Choroid plexus epithelial cell (primary cell): ENCODE data around the gene ADPRH.
"Not testable (repeated sequence)": the region's sequence is repeated elsewhere in the genome, so short reads cannot be mapped to it uniquely, and the experiment has no call there.

ENCODE experiments used
- DNase-seq: peaks from one replicate; pipeline ENCODE4 v3.0.0-alpha.2; 2010; ENCODE audit warnings: low read depth
- H3K4me3 ChIP-seq: 2 replicates; pipeline ENCODE4 v1.5.1; 2011; ENCODE audit warnings: low read depth, mild to moderate bottlenecking, control low read depth, low read length, moderate library complexity
- TF ChIP-seq, protein P1 (sequence below): conservative IDR thresholded peaks from 2 replicates; pipeline ENCODE4 v1.5.1; 2011; ENCODE audit warnings: low read depth, mild to moderate bottlenecking, control low read depth, inconsistent platforms, low read length, moderate library complexity

The ADPRH gene

DNA sequence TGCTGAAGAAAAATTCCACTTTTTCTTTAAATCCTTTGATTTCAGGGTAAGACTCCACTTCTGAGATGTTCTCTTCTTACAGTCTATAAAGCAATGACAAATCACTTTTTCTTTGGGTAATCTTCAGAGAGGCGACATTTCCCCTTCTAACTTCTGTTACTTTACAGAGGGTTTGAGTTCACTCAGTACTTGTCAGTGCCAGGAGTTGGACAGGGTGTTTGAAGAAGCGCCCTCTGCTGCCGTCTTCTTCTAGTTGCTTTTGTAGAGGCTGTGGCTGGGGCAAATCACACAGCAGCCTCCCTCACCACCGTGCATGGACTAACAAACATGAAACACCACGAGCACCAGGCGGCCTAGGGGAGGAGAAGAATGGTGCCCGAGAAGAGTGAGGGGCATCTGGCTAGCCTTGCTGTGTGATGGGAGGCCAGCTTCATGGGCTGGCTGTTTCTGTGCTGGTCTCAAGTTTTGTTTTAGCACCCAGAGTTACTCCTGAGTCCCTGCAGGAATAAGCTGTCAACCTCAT is 19.8 kb upstream of the ADPRH start, which contains the start of gene CD80:
Gene CD80, minus strand, starts transcription at position 174 of the 523 bp plus-strand sequence. CDS start 1,886 bp downstream, outside the sequence.
- peak; percentile 74 for DNase-seq
- H3K4me3 ChIP-seq, result no peak within 1 kb of the TSS
- TF ChIP-seq, protein P1, sequence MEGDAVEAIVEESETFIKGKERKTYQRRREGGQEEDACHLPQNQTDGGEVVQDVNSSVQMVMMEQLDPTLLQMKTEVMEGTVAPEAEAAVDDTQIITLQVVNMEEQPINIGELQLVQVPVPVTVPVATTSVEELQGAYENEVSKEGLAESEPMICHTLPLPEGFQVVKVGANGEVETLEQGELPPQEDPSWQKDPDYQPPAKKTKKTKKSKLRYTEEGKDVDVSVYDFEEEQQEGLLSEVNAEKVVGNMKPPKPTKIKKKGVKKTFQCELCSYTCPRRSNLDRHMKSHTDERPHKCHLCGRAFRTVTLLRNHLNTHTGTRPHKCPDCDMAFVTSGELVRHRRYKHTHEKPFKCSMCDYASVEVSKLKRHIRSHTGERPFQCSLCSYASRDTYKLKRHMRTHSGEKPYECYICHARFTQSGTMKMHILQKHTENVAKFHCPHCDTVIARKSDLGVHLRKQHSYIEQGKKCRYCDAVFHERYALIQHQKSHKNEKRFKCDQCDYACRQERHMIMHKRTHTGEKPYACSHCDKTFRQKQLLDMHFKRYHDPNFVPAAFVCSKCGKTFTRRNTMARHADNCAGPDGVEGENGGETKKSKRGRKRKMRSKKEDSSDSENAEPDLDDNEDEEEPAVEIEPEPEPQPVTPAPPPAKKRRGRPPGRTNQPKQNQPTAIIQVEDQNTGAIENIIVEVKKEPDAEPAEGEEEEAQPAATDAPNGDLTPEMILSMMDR, result peak; percentile 69

DNA sequence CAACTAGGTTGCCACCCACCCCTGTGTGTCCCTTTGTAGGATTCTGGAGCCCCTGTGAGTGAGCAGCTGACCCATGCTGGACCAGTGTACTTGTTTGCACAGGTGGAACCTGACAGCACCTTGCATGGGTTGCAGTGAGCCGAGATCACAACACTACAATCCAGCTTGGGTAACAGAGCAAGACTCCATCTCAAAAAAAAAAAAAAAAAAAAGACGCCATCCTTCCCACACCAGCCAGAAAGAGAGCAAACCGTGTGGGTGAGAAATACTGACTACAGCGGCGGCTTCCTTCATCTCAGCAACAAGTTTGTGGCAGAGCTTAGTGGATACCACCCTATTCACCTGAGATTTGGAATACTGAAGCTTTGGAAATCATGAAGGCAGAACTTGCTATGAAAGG is 19.1 kb upstream of the ADPRH start:
- TF ChIP-seq, protein P1, result no peak
- DNase-seq, result no peak
- H3K4me3 ChIP-seq, result no peak overlapping the region

DNA sequence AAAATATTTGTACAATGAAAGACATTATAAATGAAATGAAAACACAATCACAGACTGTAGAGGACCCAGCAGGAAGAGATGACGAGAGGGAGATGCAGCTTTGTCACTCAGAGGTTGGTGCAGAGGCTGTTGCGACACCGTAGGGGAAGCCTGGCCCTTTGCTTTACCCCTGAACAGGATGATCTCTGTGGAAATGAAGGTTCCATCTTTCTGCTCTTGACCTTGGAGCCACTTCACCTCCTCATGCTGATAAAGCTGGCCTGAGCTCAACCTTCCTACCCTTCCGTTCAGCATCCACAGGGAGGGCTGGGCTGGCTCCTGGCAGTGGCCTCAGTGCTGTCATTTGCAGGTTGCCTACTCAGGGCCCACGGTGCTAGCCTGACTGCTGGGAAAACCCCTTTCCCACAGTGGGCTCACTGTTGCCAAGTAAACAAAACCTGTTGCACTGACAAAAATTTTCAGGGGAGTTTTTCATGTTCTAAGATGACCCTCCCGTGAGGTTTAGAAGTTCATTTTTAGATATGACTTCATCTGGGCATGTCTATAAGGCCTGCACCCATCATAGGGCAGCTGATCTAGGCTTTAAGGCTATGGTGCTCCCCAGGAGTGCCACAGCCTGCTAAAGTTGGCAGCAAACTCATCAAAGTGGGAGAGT is 16.9 kb upstream of the ADPRH start:
- TF ChIP-seq, protein P1, result no peak
- DNase-seq, result no peak
- H3K4me3 ChIP-seq, result no peak overlapping the region

DNA sequence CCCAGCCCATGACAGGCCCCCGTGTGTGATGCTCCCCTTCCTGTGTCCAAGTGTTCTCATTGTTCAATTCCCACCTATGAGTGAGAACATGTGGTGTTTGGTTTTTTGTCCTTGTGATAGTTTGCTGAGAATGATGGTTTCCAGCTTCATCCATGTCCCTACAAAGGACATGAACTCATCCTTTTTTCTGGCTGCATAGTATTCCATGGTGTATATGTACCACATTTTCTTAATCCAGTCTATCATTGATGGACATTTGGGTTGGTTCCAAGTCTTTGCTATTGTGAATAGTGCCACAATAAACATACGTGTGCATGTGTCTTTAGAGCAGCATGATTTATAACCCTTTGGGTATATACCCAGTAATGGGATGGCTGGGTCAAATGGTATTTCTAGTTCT is 16.0 kb upstream of the ADPRH start:
- not testable (repeated sequence) for DNase-seq, H3K4me3 ChIP-seq

DNA sequence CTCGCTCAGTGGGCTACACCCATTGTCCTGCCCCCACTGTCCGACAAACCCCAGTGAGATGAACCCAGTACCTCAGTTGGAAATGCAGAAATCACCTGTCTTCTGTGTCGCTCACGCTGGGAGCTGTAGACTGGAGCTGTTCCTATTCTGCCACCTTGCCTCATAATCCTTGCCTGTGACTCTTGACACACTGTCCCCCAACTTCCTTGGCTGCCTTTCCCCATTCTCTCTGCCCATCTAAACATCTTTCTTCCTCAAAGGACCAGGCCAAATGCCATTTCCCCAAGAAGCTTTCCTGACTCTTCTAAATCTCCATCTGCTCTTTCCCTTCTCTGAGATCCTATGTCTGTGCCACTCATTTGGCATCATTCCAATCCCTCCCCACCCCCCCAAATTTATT is 10.1 kb upstream of the ADPRH start:
- no peak overlapping the region for H3K4me3 ChIP-seq
- TF ChIP-seq, protein P1, result no peak
- no peak for DNase-seq

DNA sequence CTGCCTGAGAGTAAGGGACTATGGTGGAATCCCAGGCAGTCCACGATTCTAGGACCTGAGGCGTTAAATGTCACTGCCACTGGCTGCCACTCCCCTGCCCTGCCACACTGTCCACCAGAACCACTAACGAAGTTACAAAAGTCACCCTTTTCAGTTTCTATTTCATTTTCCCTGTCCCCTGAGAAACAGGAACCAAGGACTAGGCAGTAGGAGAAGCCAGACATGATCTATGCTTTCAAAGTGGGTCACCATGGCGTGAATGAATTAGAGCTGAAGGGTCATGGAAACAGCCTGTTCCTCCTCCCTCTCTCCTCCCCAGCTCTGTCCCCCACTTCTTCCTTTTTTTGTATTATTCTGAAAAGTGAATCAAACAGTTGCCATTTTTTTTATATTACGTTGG is 9.1 kb upstream of the ADPRH start:
- TF ChIP-seq, protein P1, result no peak
- no peak for DNase-seq

DNA sequence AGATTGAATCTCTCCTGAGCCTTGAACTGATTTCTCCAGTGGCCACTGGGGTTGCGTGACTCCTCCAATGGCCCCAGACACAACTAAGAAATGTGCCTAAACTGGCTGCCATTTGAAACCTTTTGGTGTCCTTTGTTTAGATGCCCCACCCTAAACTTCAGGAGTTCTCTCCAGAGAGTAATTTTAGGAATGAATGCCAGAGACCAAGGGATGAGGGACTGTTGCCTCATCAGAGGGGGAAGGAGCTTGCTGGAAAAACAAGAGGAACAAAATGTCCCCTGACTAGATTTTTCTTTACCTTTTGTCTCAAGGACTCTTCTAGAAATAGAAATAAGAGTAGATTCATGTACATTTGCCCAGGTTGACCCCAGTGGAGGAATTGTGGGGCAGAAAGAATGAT is 8.1 kb upstream of the ADPRH start:
- DNase-seq, result no peak

More for the DNA sequence above, 9.1 kb upstream of the ADPRH start:
- no peak overlapping the region for H3K4me3 ChIP-seq

More for the DNA sequence above, 8.1 kb upstream of the ADPRH start:
- TF ChIP-seq, protein P1, result no peak
- no peak overlapping the region for H3K4me3 ChIP-seq
